ENCODE results near the gene SHMT1. TPM values are rescaled to one million over a fixed set of nuclear protein-coding genes. Genes with fewer than 3 reads are reported as not detected.

SHMT1 gene
- total RNA-seq, 1 donor from 2014 or later, result 27.8 TPM

DNA sequence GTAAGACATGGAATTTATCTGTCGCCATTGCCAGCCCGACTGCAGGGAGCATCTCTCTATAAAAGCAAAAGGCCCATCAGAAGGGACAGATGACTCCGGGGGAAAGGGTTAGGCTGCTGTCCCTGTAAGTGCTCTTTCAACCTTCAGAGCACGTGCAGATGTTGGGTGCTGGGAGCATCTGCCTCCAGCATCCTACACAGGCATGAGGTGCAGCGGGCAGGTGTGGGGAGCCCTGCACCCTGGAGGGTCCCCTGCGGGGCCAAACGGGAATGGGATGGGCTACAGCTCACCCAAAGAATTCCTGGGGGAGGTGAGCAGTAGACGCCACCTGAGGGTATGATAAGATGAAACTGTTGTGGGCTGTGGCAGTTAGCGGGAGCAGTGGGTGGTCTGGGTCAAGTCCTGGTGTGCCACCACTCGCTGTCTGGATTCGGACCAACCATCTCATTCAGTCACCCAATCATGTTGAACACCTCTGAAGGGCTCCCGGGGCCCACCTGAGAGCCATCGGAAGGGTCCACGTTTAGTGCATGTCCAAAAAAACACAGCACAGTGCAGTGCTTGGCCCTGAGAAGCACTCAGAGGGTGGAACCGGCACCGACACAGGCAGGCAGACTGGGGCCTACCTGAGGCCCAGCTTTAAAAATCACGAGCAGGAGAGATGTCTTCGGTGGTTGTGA lies 44.4 kb downstream of the SHMT1 start:
- Histone ChIP-seq H3K4me1 (peaks cover 55% of the 10 kb centered on the region), H3K4me3 (peak overlapping the region; percentile 17), H3K27me3 (no peaks in the 10 kb centered on the region)

DNA sequence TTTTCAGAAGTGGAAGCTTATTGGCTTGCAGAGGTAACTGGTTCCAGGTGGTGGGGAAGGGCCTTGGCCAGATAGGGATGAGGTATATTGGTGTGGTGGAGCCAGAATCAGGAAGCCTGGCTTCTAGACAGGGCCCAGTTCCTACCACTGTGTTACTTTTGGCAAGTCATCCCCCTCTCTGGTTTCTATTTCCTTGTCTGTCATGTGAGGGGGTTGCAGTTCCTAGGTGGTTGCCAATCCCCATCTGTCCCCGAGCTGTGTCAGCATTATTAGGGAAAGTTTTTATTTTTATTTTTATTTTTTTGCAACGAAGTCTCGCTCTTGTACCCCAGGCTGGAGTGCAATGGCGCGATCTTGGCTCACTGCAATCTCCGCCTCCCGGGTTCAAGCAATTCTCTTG lies 45.2 kb downstream of the SHMT1 start:
- peaks cover 54% of the 10 kb centered on the region for H3K36me3 ChIP-seq
- TF ChIP-seq, protein P1, sequence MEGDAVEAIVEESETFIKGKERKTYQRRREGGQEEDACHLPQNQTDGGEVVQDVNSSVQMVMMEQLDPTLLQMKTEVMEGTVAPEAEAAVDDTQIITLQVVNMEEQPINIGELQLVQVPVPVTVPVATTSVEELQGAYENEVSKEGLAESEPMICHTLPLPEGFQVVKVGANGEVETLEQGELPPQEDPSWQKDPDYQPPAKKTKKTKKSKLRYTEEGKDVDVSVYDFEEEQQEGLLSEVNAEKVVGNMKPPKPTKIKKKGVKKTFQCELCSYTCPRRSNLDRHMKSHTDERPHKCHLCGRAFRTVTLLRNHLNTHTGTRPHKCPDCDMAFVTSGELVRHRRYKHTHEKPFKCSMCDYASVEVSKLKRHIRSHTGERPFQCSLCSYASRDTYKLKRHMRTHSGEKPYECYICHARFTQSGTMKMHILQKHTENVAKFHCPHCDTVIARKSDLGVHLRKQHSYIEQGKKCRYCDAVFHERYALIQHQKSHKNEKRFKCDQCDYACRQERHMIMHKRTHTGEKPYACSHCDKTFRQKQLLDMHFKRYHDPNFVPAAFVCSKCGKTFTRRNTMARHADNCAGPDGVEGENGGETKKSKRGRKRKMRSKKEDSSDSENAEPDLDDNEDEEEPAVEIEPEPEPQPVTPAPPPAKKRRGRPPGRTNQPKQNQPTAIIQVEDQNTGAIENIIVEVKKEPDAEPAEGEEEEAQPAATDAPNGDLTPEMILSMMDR (IDR thresholded peaks at IDR 0.05), result no peak
- no peak overlapping the region for H3K27ac ChIP-seq
- intact Hi-C loops (cut with DNase I), result no loop called here
- H3K4me3 ChIP-seq, result peak overlapping the region; percentile 17
- H3K27me3 ChIP-seq, result no peaks in the 10 kb centered on the region
- H3K4me1 ChIP-seq, result peaks cover 63% of the 10 kb centered on the region
- ATAC-seq, result no peak
- no peaks in the 10 kb centered on the region for H3K9me3 ChIP-seq
- DNase-seq, result no peak

More for the DNA sequence above, 44.4 kb downstream of the SHMT1 start:
- no peak overlapping the region for H3K27ac ChIP-seq
- DNase-seq (no peak), ATAC-seq (no peak)
- TF ChIP-seq, protein P1 (IDR thresholded peaks at IDR 0.05), result no peak
- H3K36me3 ChIP-seq, result peaks cover 62% of the 10 kb centered on the region
- intact Hi-C loops (cut with DNase I), result no loop called here
- H3K9me3 ChIP-seq, result no peaks in the 10 kb centered on the region

DNA sequence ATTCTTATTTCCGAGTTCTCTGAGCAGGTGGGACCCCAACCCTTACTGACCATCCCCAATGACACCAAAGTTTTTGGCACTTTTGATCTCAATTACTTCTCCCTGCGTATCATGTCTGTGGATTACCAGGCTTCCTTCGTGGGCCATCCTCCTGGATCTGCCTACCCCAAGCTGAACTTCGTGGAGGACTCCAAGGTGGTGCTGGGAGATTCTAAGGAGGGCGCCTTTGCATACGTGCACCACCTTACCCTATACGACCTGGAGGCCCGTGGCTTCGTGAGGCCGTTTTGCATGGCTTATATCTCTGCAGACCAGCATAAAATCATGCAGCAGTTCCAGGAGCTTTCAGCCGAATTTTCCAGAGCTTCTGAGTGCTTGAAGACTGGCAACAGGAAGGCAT lies 47.4 kb downstream of the SHMT1 start:
- peak overlapping the region; percentile 97 for H3K4me3 ChIP-seq
- peaks cover 42% of the 10 kb centered on the region for H3K36me3 ChIP-seq
- H3K27ac ChIP-seq, result peak overlapping the region; percentile 98
- no peak for DNase-seq
- H3K9me3 ChIP-seq, result no peaks in the 10 kb centered on the region
- intact Hi-C loops (cut with DNase I), result no loop called here
- TF ChIP-seq, protein P1 (IDR thresholded peaks at IDR 0.05), result no peak
- no peak for ATAC-seq
- no peaks in the 10 kb centered on the region for H3K27me3 ChIP-seq
- H3K4me1 ChIP-seq, result peaks cover 77% of the 10 kb centered on the region

DNA sequence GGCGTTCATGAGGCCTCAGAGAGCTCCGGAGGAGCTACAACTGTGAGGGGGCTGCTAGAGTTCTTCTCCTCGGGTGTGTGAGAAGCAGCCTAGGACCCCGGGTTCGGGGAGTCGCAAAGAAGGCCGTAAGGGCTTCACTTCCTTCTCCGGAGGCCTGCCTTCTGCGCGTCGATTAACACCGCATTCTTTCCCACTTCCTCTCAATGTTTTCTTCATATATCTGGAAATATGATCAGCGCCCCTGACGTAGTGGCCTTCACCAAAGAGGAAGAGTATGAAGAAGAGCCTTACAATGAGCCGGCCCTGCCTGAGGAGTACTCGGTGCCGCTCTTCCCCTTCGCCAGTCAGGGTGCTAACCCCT lies 47.8 kb downstream of the SHMT1 start:
- Histone ChIP-seq H3K4me1 (peaks cover 74% of the 10 kb centered on the region), H3K27ac (peak overlapping the region; percentile 98), H3K27me3 (no peaks in the 10 kb centered on the region), H3K9me3 (no peaks in the 10 kb centered on the region), H3K36me3 (peaks cover 40% of the 10 kb centered on the region), H3K4me3 (peak overlapping the region; percentile 97)
- intact Hi-C loops (cut with DNase I), result no loop called here
- DNase-seq, result no peak
- TF ChIP-seq, protein P1 (IDR thresholded peaks at IDR 0.05), result no peak
- peak; percentile 8 for ATAC-seq

DNA sequence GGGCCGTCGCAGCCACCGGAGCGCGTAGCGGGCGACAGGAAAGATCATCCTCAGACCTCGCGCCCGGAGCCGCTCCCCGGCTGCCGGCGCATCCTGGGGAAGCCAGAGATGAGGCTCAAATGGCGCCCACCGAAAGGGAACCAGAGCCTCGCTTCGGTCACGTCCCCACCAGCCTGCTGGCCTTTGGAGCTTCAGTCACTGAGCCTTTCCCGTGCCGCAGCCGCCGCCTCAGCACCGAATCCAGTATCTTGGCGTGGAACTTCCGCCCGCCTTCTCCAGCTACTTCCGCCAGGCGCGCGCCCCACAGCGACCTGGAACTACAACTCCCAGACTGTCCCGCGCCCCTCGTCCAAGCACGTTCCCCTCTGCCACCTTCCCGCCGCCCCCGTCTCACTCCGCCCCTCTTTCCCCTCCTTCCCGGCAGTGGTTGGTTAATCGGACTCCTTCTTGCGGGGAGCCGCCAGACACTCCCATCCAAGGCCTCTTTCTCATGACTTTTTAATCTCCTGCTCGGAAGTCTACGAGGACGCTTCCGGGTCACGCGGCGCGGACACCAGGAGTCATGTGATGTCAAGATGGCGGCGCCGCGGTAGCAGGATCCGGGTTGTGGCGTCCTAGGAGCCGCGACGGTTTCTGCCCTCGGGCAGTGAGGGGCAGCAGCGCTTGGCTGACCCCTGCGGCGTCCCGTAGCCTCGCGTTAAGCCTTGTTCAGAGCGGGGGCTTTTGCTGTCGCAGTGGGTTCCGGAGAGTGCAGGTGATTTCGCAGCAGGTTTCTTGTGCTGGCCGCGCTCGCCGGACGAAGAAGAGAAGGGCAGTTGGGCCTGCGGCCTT lies 48.4 kb downstream of the SHMT1 start, which contains the start of the genes SMCR8 and TOP3A:
Gene SMCR8 (plus strand): TSS at position 563 of the 831 bp plus-strand sequence. CDS start 497 bp downstream, outside the sequence.
Gene TOP3A (minus strand): TSS at position 264 of the 831 bp plus-strand sequence. CDS start 216 bp downstream, at position 48.
- H3K27me3 ChIP-seq, result no peaks in the 10 kb centered on the region
- intact Hi-C loops (cut with DNase I), result no loop called here

More for the DNA sequence above, 48.4 kb downstream of the SHMT1 start, which contains the start of the genes SMCR8 and TOP3A:
- Histone ChIP-seq H3K4me1 (peaks cover 69% of the 10 kb centered on the region), H3K4me3 (peak within 1 kb of the TSS; percentile 97), H3K36me3 (peaks cover 37% of the 10 kb centered on the region), H3K27ac (peak within 1 kb of the TSS; percentile 98), H3K9me3 (no peaks in the 10 kb centered on the region)
- peak; percentile 99 for DNase-seq
- ATAC-seq, result peak; percentile 97
- TF ChIP-seq, protein P1 (IDR thresholded peaks at IDR 0.05), result no peak

All from upper lobe of right lung (tissue), 1 donor.